ENCODE results near the gene KDM3A.

The KDM3A gene

GRCh38 chr2:86512892-86513291 is 71.7 kb downstream of the KDM3A start:
- ChIA-PET CTCF (no interaction called here), POLR2A (no interaction called here)
- TF ChIP-seq HDGF (IDR thresholded peaks at IDR 0.05; ENCODE audit: borderline replicate concordance) (no peak), FOXA1 (IDR thresholded peaks at IDR 0.05) (no peak), CTBP1 (IDR thresholded peaks at IDR 0.05; ENCODE audit: borderline replicate concordance) (no peak), ARNT (IDR thresholded peaks at IDR 0.05) (no peak), TARDBP (IDR thresholded peaks at IDR 0.05) (no peak), ZNF384 (IDR thresholded peaks at IDR 0.05) (no peak), FOXK2 (IDR thresholded peaks at IDR 0.05) (no peak), LEF1 (IDR thresholded peaks at IDR 0.05; ENCODE audit: borderline replicate concordance) (no peak), L3MBTL2 (conservative IDR thresholded peaks at IDR 0.05) (no peak), SUZ12 (IDR thresholded peaks at IDR 0.05) (no peak), ELF4 (IDR thresholded peaks at IDR 0.05) (no peak), SP1 (IDR thresholded peaks at IDR 0.05) (no peak), FOXM1 (IDR thresholded peaks at IDR 0.05; ENCODE audit: borderline replicate concordance) (no peak), NFRKB (IDR thresholded peaks at IDR 0.05) (no peak), BHLHE40 (IDR thresholded peaks at IDR 0.05; ENCODE audit: borderline replicate concordance) (no peak)
- TF ChIP-seq, protein P1, sequence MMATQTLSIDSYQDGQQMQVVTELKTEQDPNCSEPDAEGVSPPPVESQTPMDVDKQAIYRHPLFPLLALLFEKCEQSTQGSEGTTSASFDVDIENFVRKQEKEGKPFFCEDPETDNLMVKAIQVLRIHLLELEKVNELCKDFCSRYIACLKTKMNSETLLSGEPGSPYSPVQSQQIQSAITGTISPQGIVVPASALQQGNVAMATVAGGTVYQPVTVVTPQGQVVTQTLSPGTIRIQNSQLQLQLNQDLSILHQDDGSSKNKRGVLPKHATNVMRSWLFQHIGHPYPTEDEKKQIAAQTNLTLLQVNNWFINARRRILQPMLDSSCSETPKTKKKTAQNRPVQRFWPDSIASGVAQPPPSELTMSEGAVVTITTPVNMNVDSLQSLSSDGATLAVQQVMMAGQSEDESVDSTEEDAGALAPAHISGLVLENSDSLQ (IDR thresholded peaks at IDR 0.05): no peak
- DNase-seq (ENCODE audit: extremely low spot score): no peak

DNA sequence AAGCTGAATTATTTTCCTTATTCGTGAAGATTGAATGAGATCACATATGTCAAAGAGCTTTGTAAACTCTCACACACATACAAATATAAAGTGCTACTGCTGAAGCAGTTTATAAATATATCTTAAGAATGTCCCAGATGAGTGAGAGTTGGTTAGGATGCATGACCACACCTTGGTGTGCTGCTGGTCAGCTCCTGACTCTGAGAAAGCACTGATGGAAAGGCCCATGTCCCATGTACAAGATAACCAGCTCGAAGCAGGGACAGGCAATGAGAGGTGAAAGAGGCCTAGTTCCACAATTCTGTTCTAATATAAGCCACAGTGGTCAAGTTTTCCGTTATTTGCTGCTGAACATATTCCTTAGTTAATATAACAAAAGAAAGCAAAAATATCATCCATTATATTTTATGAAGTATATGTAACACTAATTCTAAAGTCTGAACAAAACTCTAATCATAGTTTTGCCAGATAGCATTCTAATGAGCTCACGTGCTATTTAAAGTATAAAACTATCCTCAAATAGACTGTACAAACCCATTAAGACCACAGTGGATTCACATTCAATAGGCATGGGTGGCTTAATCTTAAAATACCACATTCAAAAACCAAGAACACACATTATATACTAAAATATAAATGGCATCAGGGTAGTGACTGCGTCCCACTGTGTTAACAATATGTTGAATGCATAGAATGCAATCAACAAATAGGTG is 72.9 kb downstream of the KDM3A start:
- TF ChIP-seq TARDBP (IDR thresholded peaks at IDR 0.05) (no peak), LEF1 (IDR thresholded peaks at IDR 0.05; ENCODE audit: borderline replicate concordance) (no peak), ELF4 (IDR thresholded peaks at IDR 0.05) (no peak), CTBP1 (IDR thresholded peaks at IDR 0.05; ENCODE audit: borderline replicate concordance) (no peak), HDGF (IDR thresholded peaks at IDR 0.05; ENCODE audit: borderline replicate concordance) (no peak), SP1 (IDR thresholded peaks at IDR 0.05) (no peak), BHLHE40 (IDR thresholded peaks at IDR 0.05; ENCODE audit: borderline replicate concordance) (no peak)
- TF ChIP-seq, protein P1 (IDR thresholded peaks at IDR 0.05): no peak
- POLR2A ChIA-PET: no interaction called here
- no peak for DNase-seq (ENCODE audit: extremely low spot score)
- CTCF ChIA-PET: no interaction called here

DNA sequence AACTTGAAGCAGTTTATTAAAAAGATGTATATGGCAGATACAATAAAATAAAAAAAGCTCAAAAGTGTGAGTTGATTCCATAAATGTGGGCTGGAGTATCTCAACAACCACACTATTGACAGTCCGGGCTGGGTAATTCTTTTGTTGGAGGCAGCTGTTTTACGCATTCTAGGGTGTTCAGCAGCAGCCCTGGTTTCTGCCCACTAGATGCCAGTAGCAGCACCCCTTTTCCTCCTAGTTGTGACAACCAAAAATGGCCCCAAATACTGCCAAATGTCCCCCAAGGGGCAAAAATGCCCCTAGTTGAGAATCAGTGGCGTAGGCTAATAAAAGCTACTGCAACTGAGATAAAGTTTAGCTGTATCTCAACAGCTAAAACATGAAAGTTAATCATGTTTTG is 77.3 kb downstream of the KDM3A start:
- CTCF ChIA-PET: interaction anchor here (0.7 kb wide), 1 partner anchor 12 kb away, joined by 3 read pairs; no protein-coding TSS in a partner anchor
- POLR2A ChIA-PET: no interaction called here
- DNase-seq (ENCODE audit: extremely low spot score): no peak
- TF ChIP-seq ELF4 (IDR thresholded peaks at IDR 0.05) (no peak), SP1 (IDR thresholded peaks at IDR 0.05) (no peak), ZNF384 (IDR thresholded peaks at IDR 0.05) (no peak), CTBP1 (IDR thresholded peaks at IDR 0.05; ENCODE audit: borderline replicate concordance) (no peak), FOXA1 (IDR thresholded peaks at IDR 0.05) (no peak), TARDBP (IDR thresholded peaks at IDR 0.05) (no peak), ARNT (IDR thresholded peaks at IDR 0.05) (no peak)

GRCh38 chr2:86519349-86519748 is 78.2 kb downstream of the KDM3A start:
- ChIA-PET CTCF (no interaction called here), POLR2A (no interaction called here)
- no peak for DNase-seq (ENCODE audit: extremely low spot score)
- TF ChIP-seq, protein P1 (IDR thresholded peaks at IDR 0.05): no peak
- TF ChIP-seq L3MBTL2 (conservative IDR thresholded peaks at IDR 0.05) (no peak), ELF4 (IDR thresholded peaks at IDR 0.05) (no peak), FOXM1 (IDR thresholded peaks at IDR 0.05; ENCODE audit: borderline replicate concordance) (no peak), TARDBP (IDR thresholded peaks at IDR 0.05) (no peak), CTBP1 (IDR thresholded peaks at IDR 0.05; ENCODE audit: borderline replicate concordance) (no peak), FOXA1 (IDR thresholded peaks at IDR 0.05) (no peak), BHLHE40 (IDR thresholded peaks at IDR 0.05; ENCODE audit: borderline replicate concordance) (no peak)

DNA sequence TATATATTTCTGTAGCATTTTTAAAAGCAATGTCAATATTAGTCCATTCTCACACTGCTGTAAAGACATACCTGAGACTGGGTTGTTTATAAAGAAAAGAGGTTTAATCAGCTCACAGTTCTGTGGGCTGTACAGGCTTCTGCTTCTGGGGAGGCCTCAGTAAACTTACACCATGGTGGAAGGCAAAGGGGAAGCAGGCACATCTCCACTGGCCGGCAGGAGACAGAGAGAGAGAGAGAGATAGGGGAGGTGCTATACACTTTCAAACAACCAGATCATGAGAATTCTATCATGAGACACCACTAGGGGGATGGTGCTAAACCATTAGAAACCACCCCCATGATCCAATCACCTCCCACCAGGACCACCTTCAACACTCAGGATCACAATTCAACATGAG is 79.0 kb downstream of the KDM3A start:
- CTCF ChIA-PET: no interaction called here
- no peak for TF ChIP-seq LEF1 (IDR thresholded peaks at IDR 0.05; ENCODE audit: borderline replicate concordance)
- no peak for TF ChIP-seq FOXA1 (IDR thresholded peaks at IDR 0.05)
- TF ChIP-seq TARDBP (IDR thresholded peaks at IDR 0.05): no peak
- TF ChIP-seq SP1 (IDR thresholded peaks at IDR 0.05): no peak
- TF ChIP-seq ELF4 (IDR thresholded peaks at IDR 0.05): no peak
- no peak for TF ChIP-seq ARNT (IDR thresholded peaks at IDR 0.05)
- TF ChIP-seq NFRKB (IDR thresholded peaks at IDR 0.05): no peak
- TF ChIP-seq L3MBTL2 (conservative IDR thresholded peaks at IDR 0.05): no peak
- no peak for TF ChIP-seq HDGF (IDR thresholded peaks at IDR 0.05; ENCODE audit: borderline replicate concordance)
- TF ChIP-seq SUZ12 (IDR thresholded peaks at IDR 0.05): no peak
- POLR2A ChIA-PET: no interaction called here
- no peak for DNase-seq (ENCODE audit: extremely low spot score)

- no peak for TF ChIP-seq LEF1 (IDR thresholded peaks at IDR 0.05; ENCODE audit: borderline replicate concordance)
- no peak for TF ChIP-seq ARNT (IDR thresholded peaks at IDR 0.05)
- no peak for TF ChIP-seq NFRKB (IDR thresholded peaks at IDR 0.05)
- TF ChIP-seq CTBP1 (IDR thresholded peaks at IDR 0.05; ENCODE audit: borderline replicate concordance): no peak
- ChIA-PET CTCF (no interaction called here), POLR2A (no interaction called here)
- no peak for DNase-seq (ENCODE audit: extremely low spot score)
These were observed 80.8 kb downstream of the KDM3A start for GRCh38 chr2:86521922-86522321.

GRCh38 chr2:86522711-86523110 is 81.5 kb downstream of the KDM3A start:
- ChIA-PET POLR2A (no interaction called here), CTCF (no interaction called here)
- DNase-seq (ENCODE audit: extremely low spot score): no peak
- TF ChIP-seq HDGF (IDR thresholded peaks at IDR 0.05; ENCODE audit: borderline replicate concordance) (no peak), L3MBTL2 (conservative IDR thresholded peaks at IDR 0.05) (no peak), SP1 (IDR thresholded peaks at IDR 0.05) (no peak), LEF1 (IDR thresholded peaks at IDR 0.05; ENCODE audit: borderline replicate concordance) (no peak), ARNT (IDR thresholded peaks at IDR 0.05) (no peak), FOXK2 (IDR thresholded peaks at IDR 0.05) (no peak), CTBP1 (IDR thresholded peaks at IDR 0.05; ENCODE audit: borderline replicate concordance) (no peak), TARDBP (IDR thresholded peaks at IDR 0.05) (no peak), SUZ12 (IDR thresholded peaks at IDR 0.05) (no peak), FOXA1 (IDR thresholded peaks at IDR 0.05) (no peak), BHLHE40 (IDR thresholded peaks at IDR 0.05; ENCODE audit: borderline replicate concordance) (no peak), ZNF384 (IDR thresholded peaks at IDR 0.05) (no peak), NFRKB (IDR thresholded peaks at IDR 0.05) (no peak), ELF4 (IDR thresholded peaks at IDR 0.05) (no peak), FOXM1 (IDR thresholded peaks at IDR 0.05; ENCODE audit: borderline replicate concordance) (no peak)
- TF ChIP-seq, protein P1 (IDR thresholded peaks at IDR 0.05): no peak

All from HEK293T (cell line).